H1 (cell line): ENCODE results near the gene PSG2. TPM values are rescaled to one million over a fixed set of nuclear protein-coding genes. Genes with fewer than 3 reads are reported as not detected.
"Not testable (repeated sequence)": the region's sequence is repeated elsewhere in the genome, so short reads cannot be mapped to it uniquely, and the experiment has no call there.

ENCODE experiments used
- CTCF ChIA-PET: fragments of 300-600 bp; sonication (Branson Sonifier 250); formaldehyde crosslinking; loops from one replicate; lab custom pipeline; 2021; ENCODE audit not compliant: partially characterized antibody; lab: Charles Lee
- POLR2A ChIA-PET: fragments of 300-600 bp; sonication (Branson Sonifier 250); formaldehyde crosslinking; loops from one replicate; lab custom pipeline; 2021; ENCODE audit warnings: inconsistent platforms; ENCODE audit not compliant: partially characterized antibody; lab: Charles Lee
- DNase-seq, 2 experiments: peaks; one replicate each; pipeline versions ENCODE4 v3.0.0 to v3.0.0-alpha.2; 2010 to 2022; ENCODE audit warnings: low spot score in 2 of 2, low read depth in 1 of 2, mixed read lengths in 1 of 2
- FAIRE-seq: peaks from 2 replicates; lab custom pipeline; 2011; peaks lifted over from hg19 to GRCh38; lab: Jason Lieb, UNC
- H2AFZ ChIP-seq: 2 replicates; pipeline ENCODE4 v1.8.1; 2012; ENCODE audit warnings: low read length, inconsistent platforms
- H2AK5ac ChIP-seq: 2 replicates; pipeline ENCODE4 v1.6.1; 2013; ENCODE audit warnings: low read depth, low read length
- H2BK120ac ChIP-seq: replicated peaks from 2 replicates; pipeline ENCODE3; 2013; ENCODE audit warnings: low read depth, low read length, inconsistent platforms
- H2BK12ac ChIP-seq: 2 replicates; pipeline ENCODE4 v1.6.1; 2013; ENCODE audit warnings: low read depth, low read length
- H2BK15ac ChIP-seq: 2 replicates; pipeline ENCODE4 v1.6.1; 2013; ENCODE audit warnings: low read length
- H2BK20ac ChIP-seq: 2 replicates; pipeline ENCODE4 v1.6.1; 2013; ENCODE audit warnings: low read length
- H2BK5ac ChIP-seq: 2 replicates; pipeline ENCODE4 v1.6.1; 2013; ENCODE audit warnings: low read depth, low read length
- H3K14ac ChIP-seq: 2 replicates; pipeline ENCODE4 v1.6.1; 2013; ENCODE audit warnings: inconsistent platforms; ENCODE audit not compliant: insufficient read length
- H3K18ac ChIP-seq: 2 replicates; pipeline ENCODE4 v1.6.1; 2013; ENCODE audit warnings: low read length; ENCODE audit errors: extremely low read depth
- H3K23ac ChIP-seq: 2 replicates; pipeline ENCODE4 v1.6.1; 2013; ENCODE audit warnings: inconsistent platforms; ENCODE audit not compliant: insufficient read length
- H3K23me2 ChIP-seq: 2 replicates; pipeline ENCODE4 v1.6.1; 2013; ENCODE audit warnings: low read depth, low read length
- H3K27ac ChIP-seq: 2 replicates; pipeline ENCODE4 v1.6.1; 2011; ENCODE audit warnings: low read depth, low read length, inconsistent platforms
- H3K27me3 ChIP-seq, 4 experiments: replicated peaks in 1 of 4; 1 replicate in 1 of 4; 2 replicates in 3 of 4; pipeline versions ENCODE4 v1.6.1 to v1.8.1; 2011 to 2013; ENCODE audit warnings: low read length in 3 of 4, mild to moderate bottlenecking in 3 of 4, inconsistent platforms in 2 of 4, mixed read lengths in 2 of 4, moderate library complexity in 1 of 4; ENCODE audit not compliant: control insufficient read depth in 3 of 4, insufficient read depth in 3 of 4; ENCODE audit errors: extremely low read depth in 1 of 4
- H3K36me3 ChIP-seq, 4 experiments: 2 replicates each; pipeline versions ENCODE4 v1.6.1 to v1.8.1; 2011 to 2013; ENCODE audit warnings: mild to moderate bottlenecking in 4 of 4, low read length in 3 of 4, moderate library complexity in 2 of 4, control low read depth in 1 of 4, inconsistent platforms in 1 of 4; ENCODE audit not compliant: insufficient read depth in 4 of 4, control insufficient read depth in 2 of 4
- H3K4ac ChIP-seq: replicated peaks from 2 replicates; pipeline ENCODE3; 2013; ENCODE audit warnings: low read length, low read depth, mixed read lengths, inconsistent platforms; ENCODE audit not compliant: insufficient read length
- H3K4me1 ChIP-seq, 4 experiments: replicated peaks in 1 of 4; 1 replicate in 1 of 4; 2 replicates in 3 of 4; pipeline versions ENCODE4 v1.6.1 to v1.8.1; 2011 to 2013; ENCODE audit warnings: low read length in 3 of 4, inconsistent platforms in 2 of 4, mixed read lengths in 1 of 4; ENCODE audit not compliant: insufficient read depth in 4 of 4, control insufficient read depth in 3 of 4
- H3K4me2 ChIP-seq, 2 experiments: 2 replicates each; pipeline versions ENCODE4 v1.6.1 to v1.8.1; 2011 to 2013; ENCODE audit warnings: low read depth in 2 of 2, low read length in 2 of 2, control low read depth in 1 of 2, inconsistent platforms in 1 of 2, mild to moderate bottlenecking in 1 of 2; ENCODE audit not compliant: insufficient read depth in 1 of 2
- H3K4me3 ChIP-seq, 4 experiments: fragments of 200-600, 300-600 bp in 1 of 4; sonication (generic), shearing (Covaris generic), sonication (Bioruptor Twin) in 1 of 4; 2 replicates each; pipeline versions ENCODE4 v1.5.1 to v1.8.1; 2011 to 2016; ENCODE audit warnings: low read length in 4 of 4, low read depth in 3 of 4, control low read depth in 2 of 4, inconsistent platforms in 2 of 4, mild to moderate bottlenecking in 2 of 4, mixed read lengths in 1 of 4, moderate library complexity in 1 of 4; ENCODE audit not compliant: insufficient read depth in 2 of 4; ENCODE audit errors: extremely low read depth in 1 of 4
- H3K56ac ChIP-seq: replicated peaks from 2 replicates; pipeline ENCODE3; 2013; ENCODE audit warnings: low read depth, mild to moderate bottlenecking, mixed read lengths, low read length, inconsistent platforms; ENCODE audit not compliant: insufficient read length
- H3K79me1 ChIP-seq: 2 replicates; pipeline ENCODE4 v1.6.1; 2013; ENCODE audit warnings: low read depth, low read length, control low read depth
- H3K79me2 ChIP-seq, 2 experiments: 2 replicates each; pipeline versions ENCODE4 v1.6.1 to v1.8.1; 2012 to 2013; ENCODE audit warnings: low read length in 2 of 2, mild to moderate bottlenecking in 2 of 2, inconsistent platforms in 1 of 2; ENCODE audit not compliant: insufficient read depth in 2 of 2, control insufficient read depth in 1 of 2
- H3K9ac ChIP-seq, 4 experiments: replicated peaks in 1 of 4; 1 replicate in 1 of 4; 2 replicates in 3 of 4; pipeline versions ENCODE4 v1.6.1 to v1.8.1; 2011 to 2013; ENCODE audit warnings: low read depth in 3 of 4, low read length in 3 of 4, control low read depth in 2 of 4, mild to moderate bottlenecking in 2 of 4, moderate library complexity in 2 of 4, inconsistent platforms in 1 of 4; ENCODE audit errors: extremely low read depth in 1 of 4
- H3K9me3 ChIP-seq, 2 experiments: 2 replicates each; pipeline versions ENCODE4 v1.6.1 to v1.8.1; 2012 to 2013; ENCODE audit warnings: mild to moderate bottlenecking in 2 of 2, moderate library complexity in 2 of 2, control low read depth in 1 of 2, inconsistent platforms in 1 of 2, low read depth in 1 of 2, low read length in 1 of 2, mixed read lengths in 1 of 2; ENCODE audit not compliant: insufficient read depth in 2 of 2
- H4K20me1 ChIP-seq, 2 experiments: replicated peaks in 1 of 2; 2 replicates each; pipeline versions ENCODE3 to v1.8.1; 2011 to 2013; ENCODE audit warnings: inconsistent platforms in 2 of 2, low read length in 2 of 2, mild to moderate bottlenecking in 1 of 2; ENCODE audit not compliant: insufficient read depth in 2 of 2, control insufficient read depth in 1 of 2
- H4K5ac ChIP-seq: 2 replicates; pipeline ENCODE4 v1.6.1; 2013; ENCODE audit warnings: low read length, low read depth, mixed read lengths, inconsistent platforms; ENCODE audit not compliant: insufficient read length
- H4K8ac ChIP-seq: 2 replicates; pipeline ENCODE4 v1.8.0; 2013; ENCODE audit warnings: mild to moderate bottlenecking, moderate library complexity, low read length, inconsistent platforms; ENCODE audit not compliant: insufficient read depth; ENCODE audit errors: extremely low read depth
- H4K91ac ChIP-seq: replicated peaks from 2 replicates; pipeline ENCODE3; 2013; ENCODE audit warnings: low read length, mixed read lengths, inconsistent platforms; ENCODE audit not compliant: insufficient read length
- whole genome bisulfite sequencing, 2 experiments: shearing (Covaris generic) in 1 of 2; methylation state at CpG; one replicate each; pipeline versions ENCODE4 v1.1.6 to v1.1.7; 2013 to 2015; ENCODE audit warnings: low lambda C conversion rate in 2 of 2, mixed read lengths in 2 of 2, inconsistent platforms in 1 of 2, low coverage in 1 of 2, missing lambda C conversion rate in 1 of 2; ENCODE audit not compliant: insufficient replicate concordance in 2 of 2, insufficient coverage in 1 of 2, insufficient read length in 1 of 2; ENCODE audit errors: extremely low coverage in 1 of 2, missing lambda C conversion rate in 1 of 2; 5-methylcytosine and 5-hydroxymethylcytosine counted together
- long read RNA-seq, 2 experiments: library from RNA in 1 of 2; library from capped mRNA in 1 of 2; stranded (forward); transcript quantifications; one replicate each; pipeline ENCODE4 v2.0.0, GENCODE V29; 2021; ENCODE audit warnings: inconsistent platforms in 1 of 2
- polyA minus RNA-seq, 3 experiments: library from RNA; depleted of rRNA, polyadenylated mRNA; stranded (reverse); fragments of >200 nt; gene quantifications; 1 replicate in 2 of 3; 2 replicates in 1 of 3; pipeline ENCODE4 v1.2.3, GENCODE V29; 2011
- polyA plus RNA-seq, 7 experiments: library from polyadenylated mRNA; depleted of rRNA in 3 of 7; stranded (reverse) in 5 of 7; unstranded in 2 of 7; fragments of >200 nt in 5 of 7; fragments of 200-250 nt in 2 of 7; gene quantifications; 1 replicate in 5 of 7; 2 replicates in 1 of 7; 4 replicates in 1 of 7; pipeline versions ENCODE4 v1.2.1 to v1.2.3, GENCODE V29; 2011 to 2013; ENCODE audit warnings: missing spikeins in 2 of 7, mixed read lengths in 2 of 7
- total RNA-seq: library from RNA; stranded (reverse); fragmentation: NEBNext Ultra II Directional; extraction: Animal tissue kit (Norgen Biotek cat#: 25700); gene quantifications from 2 replicates; pipeline ENCODE4 v1.2.1, GENCODE V29; 2021

Gene PSG2
- total RNA-seq (not detected in 2 replicates), polyA plus RNA-seq (2011; rRNA removed) (not detected in 2 replicates), polyA minus RNA-seq (2011; rRNA and poly(A)+ RNA removed) (not detected in 2 replicates)
- not detected for polyA plus RNA-seq (2011; cell fraction: cytosol; rRNA removed)
- not detected for polyA plus RNA-seq (2011; cell fraction: nucleus; rRNA removed)
- polyA plus RNA-seq (2012, experiment 1 of 2): not detected in 4 replicates
- polyA plus RNA-seq (2012, experiment 2 of 2): not detected
- not detected for polyA plus RNA-seq (2013, experiment 1 of 2)
- not detected for polyA plus RNA-seq (2013, experiment 2 of 2)
- not detected for polyA minus RNA-seq (2011; cell fraction: cytosol; rRNA and poly(A)+ RNA removed)
- not detected for polyA minus RNA-seq (2011; cell fraction: nucleus; rRNA and poly(A)+ RNA removed)
- long read RNA-seq, experiment 1: 0 reads
- long read RNA-seq, experiment 2: 0 reads

- H3K9ac ChIP-seq, H3K27ac ChIP-seq, H4K5ac ChIP-seq, H2BK12ac ChIP-seq, POLR2A ChIA-PET, H3K4ac ChIP-seq, H2BK20ac ChIP-seq, H4K8ac ChIP-seq, H2BK15ac ChIP-seq, H3K79me2 ChIP-seq, H3K4me2 ChIP-seq, H3K14ac ChIP-seq, H3K56ac ChIP-seq, DNase-seq, H3K79me1 ChIP-seq, FAIRE-seq, H3K18ac ChIP-seq, H3K27me3 ChIP-seq, H3K36me3 ChIP-seq, H3K4me3 ChIP-seq, H3K23ac ChIP-seq, H4K20me1 ChIP-seq, H2AK5ac ChIP-seq, H3K4me1 ChIP-seq, H2AFZ ChIP-seq, H2BK120ac ChIP-seq, CTCF ChIA-PET, H3K23me2 ChIP-seq, H4K91ac ChIP-seq, H2BK5ac ChIP-seq: not testable (repeated sequence)
- WGBS, 2 experiments: 60% methylated on average over 1 of the region's 2 CpGs; no CpG with 5 or more reads in 1 of the 2 experiments
- peaks cover 16 to 53% of the 10 kb centered on the region in 2 experiments; a peak in 3 of 4 replicates for H3K9me3 ChIP-seq
Measured at GRCh38 chr19:43082601-43083000, at the start of gene PSG2. PSG2 (minus strand) TSS chr19:43082701; CDS start chr19:43082569, 132 bp downstream.
